DND-41 (cell line): ENCODE data around the gene HOXC10.

Experiments
- EZH2 ChIP-seq: IDR thresholded peaks from 3 replicates; pipeline ENCODE4 v1.6.1; 2012; ENCODE audit warnings: borderline replicate concordance, low read depth, mild to moderate bottlenecking, moderate library complexity, low read length, inconsistent platforms; ENCODE audit not compliant: severe bottlenecking
- TF ChIP-seq, protein P1 (sequence below): IDR thresholded peaks from 2 replicates; pipeline ENCODE4 v1.5.1; 2012; ENCODE audit warnings: borderline replicate concordance, low read length, moderate library complexity, mild to moderate bottlenecking; ENCODE audit not compliant: poor library complexity, severe bottlenecking; ENCODE audit errors: extremely low read depth

DNA sequence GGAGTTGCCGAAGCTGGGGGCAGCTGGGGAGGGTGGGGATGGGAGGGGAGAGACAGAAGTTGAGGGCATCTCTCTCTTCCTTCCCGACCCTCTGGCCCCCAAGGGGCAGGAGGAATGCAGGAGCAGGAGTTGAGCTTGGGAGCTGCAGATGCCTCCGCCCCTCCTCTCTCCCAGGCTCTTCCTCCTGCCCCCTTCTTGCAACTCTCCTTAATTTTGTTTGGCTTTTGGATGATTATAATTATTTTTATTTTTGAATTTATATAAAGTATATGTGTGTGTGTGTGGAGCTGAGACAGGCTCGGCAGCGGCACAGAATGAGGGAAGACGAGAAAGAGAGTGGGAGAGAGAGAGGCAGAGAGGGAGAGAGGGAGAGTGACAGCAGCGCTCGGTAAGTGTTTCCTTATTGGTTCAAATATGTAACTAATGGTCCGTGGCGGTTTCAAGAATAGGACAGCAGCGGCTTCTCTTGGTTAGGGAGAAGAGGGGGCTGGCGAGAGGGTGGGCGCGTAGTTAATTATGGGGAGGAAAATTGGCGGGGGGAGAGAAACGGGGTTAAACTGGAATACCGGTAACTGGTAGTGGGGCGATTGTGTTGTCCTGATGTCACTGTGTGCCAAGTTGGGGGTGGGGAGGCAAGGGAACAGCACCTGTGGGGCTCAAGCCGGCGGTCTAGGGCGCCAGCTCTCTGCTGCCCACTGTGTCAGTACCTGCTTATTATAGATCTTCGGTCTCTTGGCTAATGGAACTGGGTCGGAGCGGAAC, 32.3 kb downstream of the HOXC10 start:
- TF ChIP-seq, protein P1, sequence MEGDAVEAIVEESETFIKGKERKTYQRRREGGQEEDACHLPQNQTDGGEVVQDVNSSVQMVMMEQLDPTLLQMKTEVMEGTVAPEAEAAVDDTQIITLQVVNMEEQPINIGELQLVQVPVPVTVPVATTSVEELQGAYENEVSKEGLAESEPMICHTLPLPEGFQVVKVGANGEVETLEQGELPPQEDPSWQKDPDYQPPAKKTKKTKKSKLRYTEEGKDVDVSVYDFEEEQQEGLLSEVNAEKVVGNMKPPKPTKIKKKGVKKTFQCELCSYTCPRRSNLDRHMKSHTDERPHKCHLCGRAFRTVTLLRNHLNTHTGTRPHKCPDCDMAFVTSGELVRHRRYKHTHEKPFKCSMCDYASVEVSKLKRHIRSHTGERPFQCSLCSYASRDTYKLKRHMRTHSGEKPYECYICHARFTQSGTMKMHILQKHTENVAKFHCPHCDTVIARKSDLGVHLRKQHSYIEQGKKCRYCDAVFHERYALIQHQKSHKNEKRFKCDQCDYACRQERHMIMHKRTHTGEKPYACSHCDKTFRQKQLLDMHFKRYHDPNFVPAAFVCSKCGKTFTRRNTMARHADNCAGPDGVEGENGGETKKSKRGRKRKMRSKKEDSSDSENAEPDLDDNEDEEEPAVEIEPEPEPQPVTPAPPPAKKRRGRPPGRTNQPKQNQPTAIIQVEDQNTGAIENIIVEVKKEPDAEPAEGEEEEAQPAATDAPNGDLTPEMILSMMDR: peak; percentile 16
- no peak for TF ChIP-seq EZH2
